Activated CD4-positive, alpha-beta T cell treated with anti-CD3 and anti-CD28 coated beads, Interleukin-2, amount 10 ng/mL, durations not matched to agents 24 days and 14 days (primary cell): ENCODE data around the gene OCA2. TPM values are rescaled to one million over a fixed set of nuclear protein-coding genes. Genes with fewer than 3 reads are reported as not detected.
A peak's percentile ranks its signal among the peaks of the same experiment; 100 is the strongest.

Experiments used
- DNase-seq: peaks from one replicate; pipeline ENCODE4 v3.0.0; 2022
- H3K27ac Mint-ChIP-seq: one replicate; pipeline ENCODE4 v1.8.0; 2022; ENCODE audit warnings: mild to moderate bottlenecking, mixed read lengths
- H3K27me3 Mint-ChIP-seq: one replicate; pipeline ENCODE4 v1.8.0; 2022; ENCODE audit warnings: mixed read lengths
- H3K36me3 Mint-ChIP-seq: one replicate; pipeline ENCODE4 v1.8.0; 2022; ENCODE audit warnings: low read depth, mild to moderate bottlenecking, mixed read lengths
- H3K4me1 Mint-ChIP-seq: one replicate; pipeline ENCODE4 v1.8.0; 2021; ENCODE audit warnings: mixed read lengths
- H3K4me3 Mint-ChIP-seq: one replicate; pipeline ENCODE4 v1.8.0; 2022; ENCODE audit warnings: mild to moderate bottlenecking, moderate library complexity, mixed read lengths
- H3K9me3 Mint-ChIP-seq: one replicate; pipeline ENCODE4 v1.8.0; 2021; ENCODE audit warnings: mixed read lengths
- intact Hi-C: fragments of 100-400 bp; cut with micrococcal nuclease; formaldehyde crosslinking; loops from one replicate; pipeline ENCODE4 v1.15.1; 2023
- total RNA-seq: library from RNA; stranded (reverse); gene quantifications from 2 replicates; pipeline ENCODE4 v1.2.3, GENCODE V29; 2022

OCA2 gene
- total RNA-seq, 1 donor from 2014 or later = not detected

GRCh38 chr15:28024889-28025250 is 74.2 kb downstream of the OCA2 start:
- intact Hi-C loops = no loop called here

GRCh38 chr15:28023933-28024888 is 74.9 kb downstream of the OCA2 start:
- Mint-ChIP-seq H3K9me3 (no peaks in the 10 kb centered on the region), H3K4me3 (no peak overlapping the region), H3K27me3 (no peaks in the 10 kb centered on the region), H3K4me1 (no peaks in the 10 kb centered on the region), H3K36me3 (no peaks in the 10 kb centered on the region), H3K27ac (no peak overlapping the region)
- intact Hi-C loops = no loop called here
- no peak for DNase-seq

More at GRCh38 chr15:28024889-28025250, 74.2 kb downstream of the OCA2 start:
- Mint-ChIP-seq H3K36me3 (no peaks in the 10 kb centered on the region), H3K9me3 (no peaks in the 10 kb centered on the region), H3K4me3 (no peak overlapping the region), H3K27me3 (no peaks in the 10 kb centered on the region), H3K4me1 (no peaks in the 10 kb centered on the region), H3K27ac (no peak overlapping the region)
- DNase-seq = no peak

- no peaks in the 10 kb centered on the region for H3K27me3 Mint-ChIP-seq
- no peak overlapping the region for H3K4me3 Mint-ChIP-seq
- H3K9me3 Mint-ChIP-seq = no peaks in the 10 kb centered on the region
- no peaks in the 10 kb centered on the region for H3K4me1 Mint-ChIP-seq
- H3K27ac Mint-ChIP-seq = no peak overlapping the region
- no peaks in the 10 kb centered on the region for H3K36me3 Mint-ChIP-seq
- no peak for DNase-seq
- intact Hi-C loops = no loop called here
These were observed 75.7 kb downstream of the OCA2 start for GRCh38 chr15:28023422-28023821.

GRCh38 chr15:28022961-28023360 is 76.2 kb downstream of the OCA2 start:
- DNase-seq = no peak
- H3K4me3 Mint-ChIP-seq = no peak overlapping the region
- H3K27me3 Mint-ChIP-seq = no peaks in the 10 kb centered on the region
- H3K9me3 Mint-ChIP-seq = no peaks in the 10 kb centered on the region
- intact Hi-C loops = no loop called here
- H3K4me1 Mint-ChIP-seq = no peaks in the 10 kb centered on the region
- H3K36me3 Mint-ChIP-seq = no peaks in the 10 kb centered on the region
- no peak overlapping the region for H3K27ac Mint-ChIP-seq

GRCh38 chr15:28022181-28022580 is 76.9 kb downstream of the OCA2 start:
- H3K4me1 Mint-ChIP-seq = no peaks in the 10 kb centered on the region
- intact Hi-C loops = no loop called here
- DNase-seq = no peak
- no peaks in the 10 kb centered on the region for H3K36me3 Mint-ChIP-seq
- no peak overlapping the region for H3K27ac Mint-ChIP-seq
- H3K4me3 Mint-ChIP-seq = no peak overlapping the region
- no peaks in the 10 kb centered on the region for H3K9me3 Mint-ChIP-seq
- no peaks in the 10 kb centered on the region for H3K27me3 Mint-ChIP-seq

GRCh38 chr15:28021281-28022039 is 77.7 kb downstream of the OCA2 start:
- Mint-ChIP-seq H3K27ac (no peak overlapping the region), H3K9me3 (no peaks in the 10 kb centered on the region)

GRCh38 chr15:28020644-28021043 is 78.5 kb downstream of the OCA2 start:
- peak; percentile 44 for DNase-seq
- no peaks in the 10 kb centered on the region for H3K36me3 Mint-ChIP-seq
- no peaks in the 10 kb centered on the region for H3K9me3 Mint-ChIP-seq
- no peaks in the 10 kb centered on the region for H3K4me1 Mint-ChIP-seq
- H3K27ac Mint-ChIP-seq = no peak overlapping the region
- H3K4me3 Mint-ChIP-seq = no peak overlapping the region
- no peaks in the 10 kb centered on the region for H3K27me3 Mint-ChIP-seq
- intact Hi-C loops = no loop called here

More at GRCh38 chr15:28021281-28022039, 77.7 kb downstream of the OCA2 start:
- H3K4me3 Mint-ChIP-seq = no peak overlapping the region
- intact Hi-C loops = no loop called here
- no peaks in the 10 kb centered on the region for H3K36me3 Mint-ChIP-seq
- H3K4me1 Mint-ChIP-seq = no peaks in the 10 kb centered on the region
- no peaks in the 10 kb centered on the region for H3K27me3 Mint-ChIP-seq
- DNase-seq = no peak

GRCh38 chr15:28019594-28020309 is 79.4 kb downstream of the OCA2 start:
- Mint-ChIP-seq H3K36me3 (no peaks in the 10 kb centered on the region), H3K27ac (no peak overlapping the region), H3K4me1 (no peaks in the 10 kb centered on the region), H3K27me3 (no peaks in the 10 kb centered on the region), H3K9me3 (no peaks in the 10 kb centered on the region), H3K4me3 (no peak overlapping the region)
- DNase-seq = peak; percentile 19
- intact Hi-C loops = no loop called here

- no peaks in the 10 kb centered on the region for H3K27me3 Mint-ChIP-seq
- no peak overlapping the region for H3K27ac Mint-ChIP-seq
- no peak overlapping the region for H3K4me3 Mint-ChIP-seq
- intact Hi-C loops = no loop called here
- peak; percentile 24 for DNase-seq
- no peaks in the 10 kb centered on the region for H3K9me3 Mint-ChIP-seq
- no peaks in the 10 kb centered on the region for H3K4me1 Mint-ChIP-seq
- no peaks in the 10 kb centered on the region for H3K36me3 Mint-ChIP-seq
These were observed 80.6 kb downstream of the OCA2 start for GRCh38 chr15:28018291-28019044.

- Mint-ChIP-seq H3K36me3 (no peaks in the 10 kb centered on the region), H3K27me3 (no peaks in the 10 kb centered on the region), H3K4me3 (no peak overlapping the region), H3K9me3 (no peaks in the 10 kb centered on the region), H3K27ac (no peak overlapping the region), H3K4me1 (no peaks in the 10 kb centered on the region)
- intact Hi-C loops = no loop called here
- no peak for DNase-seq
These were observed 81.6 kb downstream of the OCA2 start for GRCh38 chr15:28017423-28017924.

- Mint-ChIP-seq H3K4me1 (no peaks in the 10 kb centered on the region), H3K27me3 (no peaks in the 10 kb centered on the region), H3K9me3 (no peaks in the 10 kb centered on the region), H3K27ac (no peak overlapping the region), H3K4me3 (no peak overlapping the region), H3K36me3 (no peaks in the 10 kb centered on the region)
- DNase-seq = no peak
- intact Hi-C loops = no loop called here
These were observed 83.3 kb downstream of the OCA2 start for GRCh38 chr15:28015855-28016254.

- H3K4me3 Mint-ChIP-seq = no peak overlapping the region
- H3K9me3 Mint-ChIP-seq = no peaks in the 10 kb centered on the region
- H3K27me3 Mint-ChIP-seq = no peaks in the 10 kb centered on the region
- H3K4me1 Mint-ChIP-seq = no peaks in the 10 kb centered on the region
- no peak overlapping the region for H3K27ac Mint-ChIP-seq
- no peak for DNase-seq
- no peaks in the 10 kb centered on the region for H3K36me3 Mint-ChIP-seq
- intact Hi-C loops = no loop called here
These were observed 84.4 kb downstream of the OCA2 start for GRCh38 chr15:28014623-28015200.

GRCh38 chr15:28013976-28014375 is 85.1 kb downstream of the OCA2 start:
- no peak overlapping the region for H3K27ac Mint-ChIP-seq

More at GRCh38 chr15:28013976-28014375, 85.1 kb downstream of the OCA2 start:
- H3K27me3 Mint-ChIP-seq = no peaks in the 10 kb centered on the region
- no peaks in the 10 kb centered on the region for H3K4me1 Mint-ChIP-seq
- DNase-seq = no peak
- no peaks in the 10 kb centered on the region for H3K36me3 Mint-ChIP-seq
- H3K9me3 Mint-ChIP-seq = no peaks in the 10 kb centered on the region
- H3K4me3 Mint-ChIP-seq = no peak overlapping the region
- intact Hi-C loops = no loop called here
